T-cell (primary cell): ENCODE results near the gene ATP2B1. TPM values are rescaled to one million over a fixed set of nuclear protein-coding genes. Genes with fewer than 3 reads are reported as not detected.

Source experiments
- ATAC-seq, 4 experiments: fragments of 200-7000 bp in 3 of 4; fragments of 150-1000 bp in 1 of 4; cut with Tn5 transposase; replicated peaks in 1 of 4; 1 replicate in 3 of 4; 2 replicates in 1 of 4; pipeline ENCODE4 v1.10.0; 2021; ENCODE audit warnings: moderate library complexity in 3 of 4, mild to moderate bottlenecking in 2 of 4, moderate number of reproducible peaks in 1 of 4
- CTCF ChIA-PET, 2 donors: fragments of 300-600 bp; sonication (Branson Sonifier 250); formaldehyde crosslinking; loops; one replicate each; lab custom pipeline; 2022; ENCODE audit warnings: antibody characterized with exemption in 2 of 2; lab: Charles Lee
- POLR2A ChIA-PET, 2 donors: fragments of 300-600 bp; sonication (Branson Sonifier 250); formaldehyde crosslinking; loops; one replicate each; lab custom pipeline; 2022; ENCODE audit warnings: antibody characterized with exemption in 2 of 2; lab: Charles Lee
- DNase-seq, 35 experiments: peaks; one replicate each; pipeline versions ENCODE4 v3.0.0 to v3.0.0-alpha.2; 2013 to 2023
- H3K27ac ChIP-seq: one replicate; pipeline ENCODE4 v1.5.1; 2013; ENCODE audit warnings: low read length
- H3K27me3 ChIP-seq, 2 experiments: replicated peaks in 1 of 2; 1 replicate in 1 of 2; 2 replicates in 1 of 2; pipeline versions ENCODE4 v1.6.1 to v1.7.0; 2013; ENCODE audit warnings: low read length in 1 of 2, mixed read lengths in 1 of 2; ENCODE audit not compliant: control insufficient read depth in 2 of 2, insufficient read depth in 2 of 2; ENCODE audit errors: extremely low read depth in 1 of 2
- H3K36me3 ChIP-seq, 2 donors: 1 replicate in 1 of 2; 2 replicates in 1 of 2; pipeline versions ENCODE4 v1.6.1 to v1.7.0; 2013; ENCODE audit warnings: low read length in 1 of 2; ENCODE audit not compliant: control insufficient read depth in 2 of 2, insufficient read depth in 1 of 2; ENCODE audit errors: extremely low read depth in 1 of 2
- H3K4me1 ChIP-seq, 2 experiments: 1 replicate in 1 of 2; 2 replicates in 1 of 2; pipeline versions ENCODE4 v1.6.1 to v1.7.0; 2013; ENCODE audit warnings: low read length in 2 of 2, mixed read lengths in 1 of 2; ENCODE audit not compliant: insufficient read depth in 2 of 2, control insufficient read depth in 1 of 2; ENCODE audit errors: extremely low read depth in 1 of 2
- H3K4me3 ChIP-seq, 2 donors: 1 replicate in 1 of 2; 2 replicates in 1 of 2; pipeline versions ENCODE4 v1.5.1 to v1.7.0; 2013; ENCODE audit warnings: mild to moderate bottlenecking in 2 of 2, low read length in 1 of 2, moderate library complexity in 1 of 2; ENCODE audit not compliant: control insufficient read depth in 1 of 2; ENCODE audit errors: extremely low read depth in 1 of 2
- H3K9me3 ChIP-seq: 2 replicates; pipeline ENCODE4 v1.7.0; 2013
- H3K27ac Mint-ChIP-seq, 2 donors: one replicate each; pipeline ENCODE4 v1.8.0; 2020 to 2021; ENCODE audit warnings: mild to moderate bottlenecking in 2 of 2, mixed read lengths in 2 of 2
- H3K27me3 Mint-ChIP-seq, 2 donors: one replicate each; pipeline ENCODE4 v1.8.0; 2021 to 2022; ENCODE audit warnings: mixed read lengths in 2 of 2
- H3K36me3 Mint-ChIP-seq: one replicate; pipeline ENCODE4 v1.8.0; 2021; ENCODE audit warnings: mixed read lengths
- H3K4me1 Mint-ChIP-seq, 3 donors: one replicate each; pipeline ENCODE4 v1.8.0; 2020 to 2022; ENCODE audit warnings: mixed read lengths in 3 of 3, mild to moderate bottlenecking in 1 of 3
- H3K4me3 Mint-ChIP-seq, 3 donors: one replicate each; pipeline ENCODE4 v1.8.0; 2020 to 2022; ENCODE audit warnings: mild to moderate bottlenecking in 3 of 3, mixed read lengths in 3 of 3, moderate library complexity in 3 of 3
- H3K9me3 Mint-ChIP-seq, 3 donors: one replicate each; pipeline ENCODE4 v1.8.0; 2020 to 2022; ENCODE audit warnings: mixed read lengths in 3 of 3
- WGBS: methylation state at CpG from one replicate; pipeline ENCODE4 v1.1.5; 2013; ENCODE audit warnings: missing lambda C conversion rate; ENCODE audit not compliant: insufficient coverage; 5-methylcytosine and 5-hydroxymethylcytosine counted together
- total RNA-seq, 35 experiments: library from RNA in 6 of 35; stranded (reverse) in 6 of 35; fragments of 120-200 nt in 1 of 35; gene quantifications; one replicate each; pipeline versions ENCODE4 v1.2.1 to v1.2.4 and lab custom pipeline; 2013 to 2026

ATP2B1 gene
- total RNA-seq, 5 donors from 2014 or later (not counting 1 experiment from before 2014, with no cell fraction given): 38.3 to 104 (median 44.4) TPM

DNA sequence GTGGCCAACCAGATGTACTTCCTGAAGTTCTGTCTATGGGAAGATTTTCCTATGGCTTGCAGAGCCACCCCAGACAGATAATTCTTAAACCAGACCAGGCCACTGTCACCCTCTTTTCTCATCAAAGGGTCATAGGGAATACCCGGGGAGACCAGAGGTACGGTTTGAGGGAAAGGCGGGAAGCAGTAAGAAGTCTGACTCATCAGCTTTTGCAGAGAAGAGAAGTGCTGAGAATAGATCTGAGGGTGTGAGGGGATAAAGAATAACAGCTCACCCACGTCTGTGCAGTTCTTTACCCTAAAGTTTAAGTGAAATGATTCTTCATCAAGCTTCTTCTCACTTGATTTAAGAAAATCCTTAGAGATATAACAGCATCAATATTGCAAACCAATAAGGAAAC, 161.5 kb downstream of the ATP2B1 start:
- Histone ChIP-seq H3K36me3 (no peaks in the 10 kb centered on the region), H3K9me3 (no peaks in the 10 kb centered on the region), H3K27me3 (no peaks in the 10 kb centered on the region), H3K4me3 (no peak overlapping the region), H3K4me1 (peaks cover 0 to 2% of the 10 kb centered on the region in 2 experiments), H3K27ac (no peak overlapping the region)
- no peak for ATAC-seq
- no peaks in the 10 kb centered on the region for H3K36me3 Mint-ChIP-seq
- H3K9me3 Mint-ChIP-seq: no peaks in the 10 kb centered on the region
- H3K4me3 Mint-ChIP-seq: no peak overlapping the region
- 60% methylated on average over 1 of the region's 4 CpGs for WGBS
- H3K27me3 Mint-ChIP-seq: peaks cover 2 to 6% of the 10 kb centered on the region in 2 donors
- H3K4me1 Mint-ChIP-seq: peaks cover 4 to 9% (median 7%) of the 10 kb centered on the region in 3 donors
- ChIA-PET POLR2A (no interaction called here), CTCF (interaction anchor here in 1 of 2 donors (1.3 kb wide), 1 partner anchor 12 kb away, joined by 4 read pairs; no protein-coding TSS in a partner anchor)
- H3K27ac Mint-ChIP-seq: no peak overlapping the region
- no peak for DNase-seq

DNA sequence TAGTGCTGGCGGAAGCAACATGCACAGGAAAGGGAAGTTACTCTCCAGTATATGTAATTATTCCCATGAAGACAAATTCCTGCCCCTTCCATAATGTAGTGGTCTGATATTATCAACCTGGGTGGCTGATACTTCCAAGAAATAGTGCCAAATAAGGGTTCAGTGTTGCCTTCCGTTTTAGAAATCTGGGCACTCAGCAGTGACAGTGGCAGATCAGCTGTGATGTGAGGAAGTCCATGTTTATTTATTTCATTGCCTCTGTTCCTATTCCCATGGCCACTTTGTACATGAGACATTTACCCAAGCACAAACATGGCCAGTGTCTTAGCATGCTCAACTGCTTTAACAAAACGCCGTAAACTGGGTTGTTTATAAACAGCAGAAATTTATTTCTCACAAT, 162.5 kb downstream of the ATP2B1 start:
- Mint-ChIP-seq H3K27me3 (peaks cover 2 to 6% of the 10 kb centered on the region in 2 donors), H3K4me1 (peaks cover 4 to 9% (median 7%) of the 10 kb centered on the region in 3 donors), H3K9me3 (no peaks in the 10 kb centered on the region), H3K4me3 (no peak overlapping the region), H3K27ac (no peak overlapping the region), H3K36me3 (no peaks in the 10 kb centered on the region)
- no peak for DNase-seq
- H3K27me3 ChIP-seq: no peaks in the 10 kb centered on the region
- CTCF ChIA-PET: no interaction called here
- H3K4me1 ChIP-seq: peaks cover 0 to 2% of the 10 kb centered on the region in 2 experiments
- H3K4me3 ChIP-seq: no peak overlapping the region
- POLR2A ChIA-PET: no interaction called here
- H3K9me3 ChIP-seq: no peaks in the 10 kb centered on the region
- no peaks in the 10 kb centered on the region for H3K36me3 ChIP-seq
- H3K27ac ChIP-seq: no peak overlapping the region
- no CpG with 5 or more reads among the region's 4 CpGs for WGBS
- no peak for ATAC-seq

- Histone ChIP-seq H3K27ac (no peak overlapping the region), H3K4me1 (peaks cover 0 to 2% of the 10 kb centered on the region in 2 experiments), H3K36me3 (no peaks in the 10 kb centered on the region), H3K9me3 (no peaks in the 10 kb centered on the region), H3K4me3 (no peak overlapping the region), H3K27me3 (no peaks in the 10 kb centered on the region)
- H3K4me1 Mint-ChIP-seq: peaks cover 4 to 9% (median 7%) of the 10 kb centered on the region in 3 donors
- no peaks in the 10 kb centered on the region for H3K36me3 Mint-ChIP-seq
- POLR2A ChIA-PET: no interaction called here
- no peak overlapping the region for H3K27ac Mint-ChIP-seq
- DNase-seq (no peak), ATAC-seq (no peak)
- H3K9me3 Mint-ChIP-seq: no peaks in the 10 kb centered on the region
- H3K27me3 Mint-ChIP-seq: peaks cover 2 to 6% of the 10 kb centered on the region in 2 donors
- CTCF ChIA-PET: interaction anchor here (0.6 to 3.4 kb wide), 13 partner anchors 21 to 1744 kb away, joined by 3 to 25 read pairs (median 4); no protein-coding TSS in a partner anchor
- WGBS: 80% methylated on average over 1 of the region's 6 CpGs
- no peak overlapping the region for H3K4me3 Mint-ChIP-seq
These were observed 163.9 kb downstream of the ATP2B1 start for GRCh38 chr12:89544681-89545184.

DNA sequence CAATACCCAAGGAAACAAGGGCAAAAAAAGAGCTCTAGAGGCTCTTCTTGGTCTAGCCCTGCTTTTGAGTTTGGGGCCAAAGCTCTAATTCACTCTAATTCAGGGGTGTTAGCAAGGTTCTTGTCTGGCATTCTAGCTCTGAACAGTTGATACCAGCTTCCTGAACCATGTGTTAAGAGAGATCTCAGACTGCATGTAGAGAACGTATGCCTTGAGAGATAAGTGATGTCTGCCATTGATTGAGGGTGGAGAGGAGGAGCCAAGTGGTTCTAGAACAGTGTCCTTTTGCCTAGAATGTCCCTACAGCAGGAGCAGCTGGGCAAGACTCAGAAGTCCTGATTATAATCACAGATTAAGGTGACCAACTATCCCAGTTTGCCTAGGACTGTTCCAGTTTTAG, 164.6 kb downstream of the ATP2B1 start:
- no peak for ATAC-seq
- no peaks in the 10 kb centered on the region for H3K27me3 ChIP-seq
- Mint-ChIP-seq H3K9me3 (no peaks in the 10 kb centered on the region), H3K4me3 (no peak overlapping the region), H3K4me1 (peaks cover 4 to 9% (median 7%) of the 10 kb centered on the region in 3 donors), H3K36me3 (no peaks in the 10 kb centered on the region), H3K27ac (no peak overlapping the region), H3K27me3 (peaks cover 2 to 6% of the 10 kb centered on the region in 2 donors)
- H3K27ac ChIP-seq: no peak overlapping the region
- H3K4me3 ChIP-seq: no peak overlapping the region
- peaks cover 0 to 2% of the 10 kb centered on the region in 2 experiments for H3K4me1 ChIP-seq
- H3K36me3 ChIP-seq: no peaks in the 10 kb centered on the region
- DNase-seq: no peak
- POLR2A ChIA-PET: no interaction called here
- CTCF ChIA-PET: interaction anchor here (0.5 to 3.4 kb wide), 21 partner anchors 8 to 1743 kb away, joined by 3 to 25 read pairs (median 3); no protein-coding TSS in a partner anchor
- H3K9me3 ChIP-seq: no peaks in the 10 kb centered on the region
- WGBS: 100% methylated on average over 1 of the region's 1 CpG

- peak; percentile 68 to 87 (median 85) for ATAC-seq
- H3K36me3 ChIP-seq: no peaks in the 10 kb centered on the region
- H3K4me1 ChIP-seq: peaks cover 0 to 2% of the 10 kb centered on the region in 2 experiments
- no peak overlapping the region for H3K27ac ChIP-seq
- H3K27me3 ChIP-seq: no peaks in the 10 kb centered on the region
- H3K9me3 ChIP-seq: no peaks in the 10 kb centered on the region
- no CpG with 5 or more reads among the region's 6 CpGs for WGBS
- H3K36me3 Mint-ChIP-seq: no peaks in the 10 kb centered on the region
- H3K4me1 Mint-ChIP-seq: peaks cover 4 to 9% (median 7%) of the 10 kb centered on the region in 3 donors
- ChIA-PET POLR2A (interaction anchor here in 1 of 2 donors (0.6 kb wide), 1 partner anchor 190 kb away, joined by 3 read pairs; no protein-coding TSS in a partner anchor), CTCF (interaction anchor here (0.5 to 3.4 kb wide), 19 partner anchors 9 to 1420 kb away, joined by 3 to 25 read pairs (median 4); no protein-coding TSS in a partner anchor)
- H3K4me3 ChIP-seq: no peak overlapping the region
- DNase-seq: peak; percentile 5 to 84 (median 50)
- no peak overlapping the region for H3K27ac Mint-ChIP-seq
- no peak overlapping the region for H3K4me3 Mint-ChIP-seq
- no peaks in the 10 kb centered on the region for H3K9me3 Mint-ChIP-seq
- H3K27me3 Mint-ChIP-seq: peaks cover 2 to 6% of the 10 kb centered on the region in 2 donors
These were observed 165.6 kb downstream of the ATP2B1 start for GRCh38 chr12:89542912-89543592.

DNA sequence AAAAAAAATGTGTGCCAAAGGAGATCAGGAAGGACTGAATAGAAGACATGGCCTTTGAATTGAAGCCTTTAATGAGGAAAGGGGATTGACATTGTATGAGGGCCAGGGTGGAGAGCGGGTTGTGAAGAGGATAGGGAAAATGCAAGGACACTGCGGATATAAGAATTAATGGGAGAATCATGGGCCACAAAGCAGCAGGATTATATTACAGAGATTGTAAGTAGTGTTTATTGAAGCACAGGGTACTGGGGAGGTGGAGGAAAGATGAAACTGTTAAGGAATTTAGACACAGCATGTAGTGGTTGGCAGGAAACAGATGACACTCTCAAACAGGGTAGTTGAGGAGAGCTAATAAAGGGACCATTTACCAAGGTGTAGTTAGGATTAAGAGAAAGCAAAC, 166.4 kb downstream of the ATP2B1 start:
- Histone ChIP-seq H3K27ac (no peak overlapping the region), H3K9me3 (no peaks in the 10 kb centered on the region), H3K4me1 (peaks cover 0 to 2% of the 10 kb centered on the region in 2 experiments), H3K27me3 (no peaks in the 10 kb centered on the region), H3K4me3 (no peak overlapping the region), H3K36me3 (no peaks in the 10 kb centered on the region)
- ATAC-seq: no peak
- no peak for DNase-seq
- WGBS: 100% methylated on average over 2 of the region's 2 CpGs
- Mint-ChIP-seq H3K4me1 (peaks cover 4 to 9% (median 7%) of the 10 kb centered on the region in 3 donors), H3K27me3 (peaks cover 2 to 3% of the 10 kb centered on the region in 2 donors), H3K27ac (no peak overlapping the region), H3K36me3 (no peaks in the 10 kb centered on the region), H3K9me3 (no peaks in the 10 kb centered on the region), H3K4me3 (no peak overlapping the region)
- ChIA-PET POLR2A (interaction anchor here in 1 of 2 donors (0.7 kb wide), 1 partner anchor 404 kb away, joined by 6 read pairs; no protein-coding TSS in a partner anchor), CTCF (interaction anchor here (0.7 to 3.4 kb wide), 11 partner anchors 10 to 1312 kb away, joined by 3 to 25 read pairs (median 4); no protein-coding TSS in a partner anchor)
